CD4-positive, alpha-beta T cell treated with Interleukin-12 subunit alpha and Interleukin-12 subunit beta, for 1 hour (primary cell): ENCODE data around the gene INPP5D.
"Not testable (repeated sequence)": the region's sequence is repeated elsewhere in the genome, so short reads cannot be mapped to it uniquely, and the experiment has no call there.

Experiments
- DNase-seq: peaks from one replicate; pipeline ENCODE4 v3.0.0-alpha.2; 2020

Gene INPP5D

GRCh38 chr2:233147829-233148167 lies 87.7 kb downstream of the INPP5D start:
- DNase-seq = no peak

- no peak for DNase-seq
Measured at GRCh38 chr2:233148354-233148753, 88.2 kb downstream of the INPP5D start.

- no peak for DNase-seq
Measured at GRCh38 chr2:233152541-233152940, 92.4 kb downstream of the INPP5D start.

DNA sequence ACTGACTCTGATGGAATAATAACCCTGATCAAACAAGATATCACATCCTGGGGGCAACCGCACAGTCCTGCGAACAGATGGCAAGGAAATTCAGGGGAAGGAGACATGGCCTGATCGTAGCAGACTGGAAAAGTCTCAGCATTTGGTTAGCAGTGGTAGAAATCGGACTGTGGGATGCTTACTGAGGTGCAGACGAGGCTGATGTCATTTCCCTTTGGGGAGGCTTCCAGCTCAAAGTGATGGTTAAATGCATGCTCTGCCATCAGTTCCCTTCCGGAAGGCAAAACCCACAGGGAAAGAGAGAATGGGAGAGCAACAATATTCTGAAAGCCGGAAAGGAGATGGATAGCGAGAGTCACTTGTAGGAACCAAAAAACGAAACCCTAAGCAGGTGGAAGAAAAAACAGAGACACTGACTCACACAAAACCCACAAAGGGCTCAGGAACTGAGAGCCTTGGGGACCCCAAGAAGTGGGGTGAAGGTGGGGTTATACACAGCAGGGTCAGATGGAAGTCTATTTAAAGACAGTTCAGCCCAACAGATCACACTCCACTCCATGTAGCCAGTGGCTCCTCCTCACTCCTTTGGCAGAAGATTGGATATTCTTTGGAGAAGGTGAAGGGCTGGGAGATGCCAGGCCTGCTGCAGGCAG lies 93.1 kb downstream of the INPP5D start:
- no peak for DNase-seq

DNA sequence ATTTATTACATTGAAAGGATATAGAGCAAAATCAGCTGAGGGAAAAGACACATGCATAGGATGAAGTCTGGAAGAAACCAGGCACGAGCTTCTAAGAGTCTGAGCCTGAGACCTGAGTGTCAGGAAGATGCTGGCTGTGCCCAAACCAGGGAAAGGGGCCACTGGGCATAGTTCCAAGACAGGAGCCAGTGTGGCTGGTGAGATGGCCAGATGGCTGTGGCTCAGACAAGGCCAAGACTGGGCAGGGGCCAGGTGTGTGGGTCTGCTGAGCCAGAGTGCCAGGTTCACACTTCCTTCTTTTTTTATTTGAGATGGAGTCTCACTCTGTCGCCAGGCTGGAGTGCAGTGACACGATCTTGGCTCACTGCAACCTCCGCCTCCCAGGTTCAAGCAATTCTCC lies 95.9 kb downstream of the INPP5D start:
- DNase-seq = no peak

- DNase-seq = not testable (repeated sequence)
Measured at GRCh38 chr2:233156461-233156860, 96.3 kb downstream of the INPP5D start.

- DNase-seq = no peak
Measured at GRCh38 chr2:233161730-233162129, 101.6 kb downstream of the INPP5D start.

GRCh38 chr2:233162770-233163169 lies 102.6 kb downstream of the INPP5D start:
- no peak for DNase-seq

DNA sequence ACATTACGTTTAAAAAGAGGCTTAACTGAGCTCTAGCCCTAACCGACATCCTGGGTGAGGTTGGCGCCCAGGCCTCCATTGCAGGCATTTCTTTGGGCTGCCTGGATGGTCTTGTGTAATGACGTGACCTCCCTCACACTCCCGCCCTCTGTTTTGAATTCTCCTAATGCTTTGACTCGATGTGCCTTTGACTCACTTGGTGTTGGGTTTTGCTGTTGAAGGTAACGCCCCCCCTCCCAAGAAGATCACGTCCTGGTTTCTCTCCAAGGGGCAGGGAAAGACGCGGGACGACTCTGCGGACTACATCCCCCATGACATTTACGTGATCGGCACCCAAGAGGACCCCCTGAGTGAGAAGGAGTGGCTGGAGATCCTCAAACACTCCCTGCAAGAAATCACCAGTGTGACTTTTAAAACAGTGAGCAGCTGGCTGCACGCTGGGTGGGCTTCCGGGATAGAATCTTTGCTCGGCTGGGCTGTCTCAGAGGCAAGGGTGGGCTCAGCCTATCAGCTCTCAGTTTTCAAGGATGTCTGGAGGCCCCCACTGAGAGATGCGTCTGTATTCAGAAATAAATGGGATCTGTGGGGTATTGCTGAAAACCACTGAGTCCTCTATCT lies 103.5 kb downstream of the INPP5D start:
- no peak for DNase-seq

GRCh38 chr2:233164128-233164635 lies 104.0 kb downstream of the INPP5D start:
- DNase-seq = no peak

DNA sequence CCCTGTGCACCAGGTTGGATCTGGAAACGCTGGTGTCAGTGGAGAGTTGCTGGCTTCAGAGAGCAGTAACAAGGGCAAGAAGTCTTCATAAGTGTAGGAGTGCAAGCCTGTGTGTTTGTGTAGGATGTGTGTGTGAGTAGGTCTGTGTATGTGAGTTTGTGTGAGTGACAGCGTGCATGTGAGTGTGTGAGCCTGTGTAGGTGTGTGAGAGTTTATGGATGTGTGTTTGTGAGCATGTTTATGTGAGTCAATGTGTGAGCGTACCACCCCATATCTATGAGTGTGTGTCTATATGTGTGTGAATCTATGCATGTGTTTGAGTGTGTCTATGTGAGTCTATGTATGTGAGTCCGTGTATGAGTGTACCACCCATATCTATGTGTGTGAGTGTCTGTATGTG lies 104.8 kb downstream of the INPP5D start:
- DNase-seq = no peak

- no peak for DNase-seq
Measured at GRCh38 chr2:233165543-233165894, 105.4 kb downstream of the INPP5D start.

DNA sequence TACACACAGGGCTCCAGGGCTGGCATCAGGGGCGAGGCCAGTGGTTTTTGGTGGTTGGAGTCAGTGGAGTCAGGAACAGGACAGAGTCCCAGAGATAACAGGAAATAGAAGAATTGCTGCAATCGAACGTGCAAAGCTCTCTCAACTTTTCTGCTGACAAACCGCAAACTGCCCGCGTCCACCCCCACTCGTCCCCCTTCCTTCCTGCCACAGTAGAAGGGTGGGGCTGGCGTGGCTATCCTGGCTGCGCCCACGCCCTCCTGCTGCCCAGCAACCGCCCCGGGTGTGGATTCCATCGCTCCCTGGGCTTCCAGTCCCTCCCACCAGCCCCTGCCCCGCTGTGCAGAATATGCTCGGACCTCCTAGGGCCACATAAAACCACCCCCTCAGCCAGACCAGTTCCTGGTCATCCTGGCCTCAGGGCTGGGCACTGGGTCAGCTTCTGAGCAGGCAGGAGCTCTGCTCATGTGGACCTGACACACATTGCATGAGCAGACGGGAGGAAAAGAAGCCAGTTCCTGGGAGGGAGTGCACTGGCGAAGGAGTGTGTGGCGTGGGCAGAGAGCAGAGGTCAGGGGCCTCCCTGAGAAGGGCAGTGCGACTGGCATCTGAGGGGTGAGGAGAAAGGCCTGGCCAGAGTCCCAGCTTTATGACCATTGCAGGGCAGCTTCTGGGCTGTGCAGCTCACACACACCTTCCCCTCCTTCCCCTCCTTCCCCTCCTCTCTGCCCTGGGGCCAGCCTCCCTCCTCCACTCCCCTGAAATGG lies 105.9 kb downstream of the INPP5D start:
- DNase-seq = peak; percentile 40

DNA sequence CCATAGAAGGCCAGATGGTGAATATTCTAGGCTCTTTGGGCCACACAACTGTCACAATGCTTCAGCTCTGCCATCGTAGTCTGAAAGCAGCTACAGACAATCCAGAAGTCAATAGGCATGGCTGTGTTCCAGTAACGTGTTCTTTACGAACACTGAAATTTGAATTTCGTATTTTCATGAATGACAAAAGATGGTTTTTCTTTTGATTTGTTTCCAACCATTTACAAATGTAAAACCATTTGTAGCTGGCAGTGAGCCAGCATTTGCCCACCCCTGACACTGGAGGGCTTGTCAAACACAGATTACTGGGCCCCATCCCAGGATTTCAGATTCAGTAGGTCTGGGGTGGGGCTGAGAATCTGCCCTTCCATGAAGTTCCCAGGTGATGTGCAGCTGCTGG lies 108.3 kb downstream of the INPP5D start:
- DNase-seq = no peak

GRCh38 chr2:233168919-233169318 lies 108.8 kb downstream of the INPP5D start:
- DNase-seq = no peak

- DNase-seq = no peak
Measured at GRCh38 chr2:233171344-233171743, 111.2 kb downstream of the INPP5D start.

- DNase-seq = no peak
Measured at GRCh38 chr2:233173115-233173514, 113.0 kb downstream of the INPP5D start.

- no peak for DNase-seq
Measured at GRCh38 chr2:233174137-233174536, 114.0 kb downstream of the INPP5D start.

DNA sequence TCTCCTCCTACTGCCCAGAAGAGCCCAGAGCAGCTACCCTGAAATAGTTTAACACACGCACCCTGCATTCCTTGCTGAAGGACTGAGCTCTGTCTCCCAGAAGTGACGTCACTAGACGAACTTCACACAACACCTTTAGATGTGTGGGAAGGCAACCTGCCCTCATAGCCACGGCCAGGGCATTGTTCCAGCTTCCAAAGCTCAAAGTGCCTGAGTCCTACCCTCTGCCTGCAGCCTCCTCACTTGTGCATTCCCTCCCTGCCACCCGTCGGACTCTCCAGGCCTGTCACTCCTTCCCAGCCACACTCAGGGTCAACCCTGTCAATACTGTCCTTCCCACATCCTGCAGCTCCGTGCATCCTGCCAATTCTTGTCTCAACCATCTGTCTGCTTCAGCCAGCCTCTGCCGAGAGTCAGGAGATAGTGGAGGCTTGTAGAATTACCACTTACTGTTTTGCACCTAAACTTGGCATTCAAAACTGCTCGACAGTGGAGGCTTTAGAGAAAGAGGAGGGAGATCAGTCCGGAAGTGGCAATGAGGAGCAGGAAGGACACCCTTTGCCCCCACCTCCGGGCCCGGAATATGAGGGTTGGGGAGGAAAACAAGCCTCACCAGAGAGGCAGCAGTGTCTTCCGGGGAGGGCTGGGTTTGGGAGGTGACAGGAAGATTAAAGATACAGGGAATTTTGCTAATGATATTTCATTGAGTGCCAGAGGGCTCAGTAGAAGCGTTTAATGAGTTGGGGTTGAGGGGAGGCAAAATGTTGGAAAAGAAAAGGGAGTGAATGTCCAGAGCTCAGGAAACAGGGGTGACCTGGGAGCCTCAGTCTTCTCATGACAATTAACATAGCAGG lies 119.1 kb downstream of the INPP5D start:
- DNase-seq = no peak

DNA sequence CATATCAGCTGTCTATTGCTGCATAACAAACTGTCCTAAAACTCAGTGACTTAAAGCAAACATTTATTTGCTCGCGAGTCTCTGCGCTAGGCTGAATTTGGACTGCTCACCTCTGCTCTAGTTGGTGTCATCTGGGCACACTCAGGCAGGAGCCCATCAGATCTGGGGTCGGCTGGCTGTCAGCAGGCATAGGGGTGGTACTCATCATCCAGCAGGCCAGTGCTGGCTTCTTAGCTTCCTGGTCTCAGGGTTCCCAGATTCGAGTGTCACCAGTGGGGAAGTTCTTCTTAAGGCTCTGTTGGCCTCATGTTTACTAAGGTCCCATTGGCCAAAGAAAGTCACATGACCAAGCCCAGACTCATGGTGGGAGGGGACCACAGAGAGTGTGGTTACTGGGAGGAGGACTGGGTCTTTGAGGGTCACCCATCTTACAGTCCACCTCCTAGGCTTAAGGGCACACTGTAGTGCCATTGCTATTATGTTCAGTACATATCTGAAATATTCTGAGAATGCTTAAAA lies 119.8 kb downstream of the INPP5D start:
- peak; percentile 11 for DNase-seq

DNA sequence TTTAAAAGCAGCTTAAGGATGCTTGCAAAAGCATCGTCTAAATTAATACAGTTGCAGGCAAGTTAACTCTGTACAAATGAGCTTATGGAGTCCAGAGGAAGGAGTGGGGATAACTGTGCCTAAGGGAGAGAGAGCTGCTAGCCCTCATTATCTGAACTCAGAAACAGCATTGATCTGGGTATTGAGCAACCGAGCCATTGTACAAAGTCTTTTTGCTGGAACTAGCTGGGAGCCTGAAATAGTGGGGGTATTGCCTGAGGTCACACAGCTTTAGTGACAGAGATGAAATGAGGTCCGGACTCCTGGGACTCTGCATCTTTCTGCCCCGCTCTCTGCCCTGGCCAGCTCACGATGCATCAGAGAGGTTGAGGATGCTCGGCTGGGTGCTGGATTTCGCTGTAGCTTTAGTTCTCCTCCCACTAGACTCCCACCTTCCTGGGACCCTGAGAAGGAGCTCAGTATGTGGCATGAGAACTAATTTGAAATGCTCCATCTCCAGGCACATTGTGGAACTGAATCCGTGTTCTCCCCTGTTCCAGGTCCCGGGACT lies 123.8 kb downstream of the INPP5D start:
- no peak for DNase-seq

DNA sequence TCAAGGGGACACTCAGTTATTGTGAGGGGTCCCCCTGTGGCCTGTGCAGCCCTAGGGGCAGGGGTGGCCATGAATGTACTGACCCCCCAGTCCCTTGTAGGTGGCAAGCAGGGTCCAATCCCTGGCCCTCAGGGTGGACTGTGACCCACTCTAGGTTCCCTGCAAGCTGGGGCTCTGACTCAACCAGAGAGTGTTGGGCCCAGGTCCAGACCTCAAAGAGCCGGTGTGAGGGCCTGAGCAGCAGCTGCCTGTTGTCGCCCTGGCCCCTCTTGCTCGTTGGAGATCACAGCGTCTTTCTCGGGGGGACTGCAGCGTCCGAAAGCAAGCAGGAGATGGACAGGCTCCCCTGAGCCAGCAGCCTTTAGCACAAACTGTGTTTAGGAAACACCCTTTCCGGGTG lies 124.5 kb downstream of the INPP5D start:
- no peak for DNase-seq

DNA sequence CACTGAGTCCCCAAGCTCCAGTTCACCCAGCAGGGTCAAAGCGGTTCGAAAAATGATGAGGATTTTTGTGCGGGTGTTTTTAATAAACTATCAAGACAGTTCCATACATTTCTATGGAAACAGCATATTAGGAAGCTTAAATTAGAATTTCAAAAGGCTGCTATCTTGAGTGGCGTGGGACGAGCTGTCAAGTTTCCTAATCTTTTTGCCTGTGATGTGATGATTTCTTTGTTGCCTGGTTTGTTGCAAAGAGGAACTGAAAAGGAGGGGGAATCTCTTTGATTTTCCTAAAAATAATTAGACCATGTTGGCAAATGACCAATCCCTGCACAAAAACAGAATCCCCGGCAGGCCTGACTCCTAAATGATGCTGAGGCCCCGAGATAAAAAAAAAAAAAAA lies 125.2 kb downstream of the INPP5D start:
- DNase-seq = no peak
